GM20431 (cell line): ENCODE results near the gene PPP1R3G.
"Not testable (repeated sequence)": the region's sequence is repeated elsewhere in the genome, so short reads cannot be mapped to it uniquely, and the experiment has no call there.

ENCODE experiments used
- in situ Hi-C: fragments of 300-500 bp; cut with MseI, MboI; formaldehyde crosslinking; loops from one replicate; pipeline ENCODE4 v1.15.0; 2020; ENCODE audit warnings: low sequenced_read_pairs; ENCODE audit not compliant: unreplicated experiment

PPP1R3G gene

DNA sequence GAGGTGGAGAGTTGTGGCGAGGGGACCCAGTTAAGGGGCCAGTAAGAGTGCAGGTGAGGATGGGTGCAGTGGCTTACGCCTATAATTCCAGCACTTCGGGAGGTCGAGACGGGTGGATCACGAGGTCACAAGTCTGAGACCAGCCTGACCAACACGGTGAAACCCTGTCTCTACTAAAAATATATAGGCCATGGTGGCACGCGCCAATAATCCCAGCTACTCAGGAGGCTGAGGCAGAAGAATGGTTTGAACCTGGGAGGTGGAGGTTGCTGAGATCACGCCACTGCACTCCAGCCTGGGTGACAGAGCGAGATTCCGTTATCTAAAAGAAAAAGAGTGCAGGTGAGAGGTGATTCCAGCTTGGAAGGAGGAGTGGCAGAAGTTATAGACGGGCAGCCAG, 28.0 kb downstream of the PPP1R3G start:
- in situ Hi-C loops: no loop called here

DNA sequence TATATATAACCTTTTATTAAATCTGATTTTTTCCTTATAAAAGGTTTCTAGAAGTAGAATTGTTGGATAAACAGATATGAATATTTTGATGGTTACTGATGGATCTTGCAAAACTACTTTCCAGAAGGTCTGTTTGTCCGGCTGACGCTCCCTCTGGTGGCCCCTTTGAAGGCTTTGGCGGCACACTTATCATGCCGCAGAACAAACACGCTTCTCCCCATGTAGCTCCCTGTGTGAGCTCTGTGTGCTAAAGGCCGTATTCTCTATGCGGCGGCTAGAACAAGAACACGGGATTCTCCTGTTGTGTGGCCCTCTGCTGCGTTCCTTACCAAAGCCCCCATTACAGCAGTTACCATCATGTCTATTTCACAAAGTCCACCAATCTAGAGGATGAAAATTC, 30.0 kb downstream of the PPP1R3G start:
- in situ Hi-C loops: no loop called here

DNA sequence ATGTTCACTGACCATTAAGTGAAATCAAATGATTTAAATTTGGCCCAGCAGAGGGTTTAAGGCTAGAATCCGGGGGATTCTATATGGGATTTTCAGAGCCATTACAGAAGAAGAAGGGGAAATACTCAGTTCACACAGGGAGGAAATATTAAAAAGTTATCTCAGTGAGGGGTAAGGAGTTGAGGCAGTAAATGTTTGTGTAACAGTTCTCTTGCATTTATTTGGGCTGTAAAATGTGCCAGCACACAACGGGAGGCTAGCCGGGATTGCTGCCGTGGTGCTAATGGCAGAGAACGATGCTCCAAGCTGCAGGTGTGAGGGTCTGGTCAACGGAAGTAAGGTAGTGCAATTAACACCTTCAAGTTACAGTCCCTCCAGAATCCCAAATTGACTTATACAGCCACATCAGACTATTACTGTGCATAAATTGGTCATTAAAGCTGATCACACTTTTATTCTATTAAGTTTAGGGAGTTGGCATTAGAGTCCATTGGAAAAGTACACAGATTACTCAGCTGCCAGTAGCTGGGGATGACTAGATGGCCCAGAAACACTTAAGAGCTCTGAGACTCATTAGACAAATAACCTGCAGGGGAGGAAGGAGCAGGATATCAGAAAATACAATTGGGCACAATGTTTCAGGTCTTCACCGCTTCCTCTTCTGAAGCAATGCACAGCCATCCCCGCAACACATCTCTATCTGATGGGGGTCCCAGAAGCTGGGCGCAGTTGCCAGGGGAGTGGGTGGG, 31.3 kb downstream of the PPP1R3G start:
- in situ Hi-C loops: no loop called here

DNA sequence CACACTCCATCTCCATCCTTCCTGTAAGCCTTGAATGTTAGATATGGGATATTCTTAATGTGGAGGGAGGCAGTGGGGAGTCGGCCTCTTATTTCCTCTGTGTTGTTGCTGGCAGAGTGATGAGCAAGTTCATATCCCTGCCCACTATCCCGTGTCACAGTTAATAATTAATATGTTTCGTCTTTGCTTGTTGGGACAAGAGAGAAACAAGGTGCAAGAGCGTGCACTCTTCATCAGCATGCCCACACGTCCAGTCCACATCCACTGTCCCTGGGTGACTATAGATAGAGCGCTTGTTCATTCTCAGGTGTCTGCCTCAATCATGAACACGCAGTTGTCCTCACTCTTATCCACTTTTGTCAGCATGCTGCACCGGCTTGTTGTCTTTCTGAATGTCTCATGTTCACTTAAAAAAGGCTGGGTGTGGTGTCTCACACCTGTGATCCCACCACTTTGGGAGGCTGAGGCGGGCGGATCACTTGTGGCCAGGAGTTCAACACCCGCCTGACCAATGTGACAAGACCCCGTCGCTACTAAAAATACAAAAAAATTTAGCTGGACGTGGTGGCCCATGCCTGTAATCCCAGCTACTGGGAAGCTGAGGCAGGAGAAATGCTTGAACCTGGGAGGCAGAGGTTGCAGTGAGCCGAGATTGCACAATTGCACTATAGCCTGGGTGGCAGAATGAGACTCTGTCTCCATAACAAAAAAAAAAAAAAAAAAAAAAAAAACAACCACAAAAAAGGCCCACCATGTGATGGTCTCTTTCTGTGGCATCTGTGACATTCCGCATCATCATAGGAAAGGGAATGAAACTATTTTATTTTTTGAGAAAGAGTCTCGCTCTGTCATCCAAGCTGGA, 34.2 kb downstream of the PPP1R3G start:
- in situ Hi-C loops: no loop called here

DNA sequence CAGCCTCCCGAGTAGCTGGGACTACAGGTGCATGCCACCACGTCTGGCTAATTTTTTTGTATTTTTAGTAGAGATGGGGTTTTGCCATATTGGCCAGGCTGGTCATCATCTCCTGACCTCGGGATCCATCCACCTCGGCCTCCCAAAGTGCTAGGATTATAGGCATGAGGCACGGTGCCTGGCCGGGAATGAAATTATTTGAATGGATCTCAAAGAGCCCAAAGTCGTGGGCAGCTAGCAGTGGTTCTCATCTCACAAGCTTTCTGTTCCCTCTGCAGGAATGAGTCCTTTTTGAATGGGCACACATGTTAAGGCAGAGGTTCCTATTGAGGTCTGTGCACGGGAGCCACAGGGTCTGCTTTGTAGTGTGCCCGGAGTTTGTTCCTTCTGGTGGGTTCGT, 34.9 kb downstream of the PPP1R3G start:
- in situ Hi-C loops: no loop called here

DNA sequence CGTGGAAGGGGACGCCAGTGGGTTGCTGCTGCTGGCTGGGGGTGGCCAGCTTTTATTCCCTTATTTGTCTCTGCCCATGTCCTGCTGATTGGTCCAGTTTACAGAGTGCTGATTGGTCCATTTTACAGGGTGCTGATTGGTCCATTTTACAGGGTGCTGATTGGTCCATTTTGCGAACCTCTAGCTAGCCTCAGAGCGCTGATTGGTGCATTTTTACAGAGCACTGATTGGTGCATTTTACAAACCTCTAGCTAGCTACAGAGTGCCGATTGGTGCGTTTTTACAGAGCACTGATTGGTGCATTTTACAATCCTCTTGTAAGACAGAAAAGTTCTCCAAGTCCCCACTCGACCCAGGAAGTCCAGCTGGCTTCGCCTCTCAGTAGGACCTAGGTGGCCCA, 35.4 kb downstream of the PPP1R3G start:
- in situ Hi-C loops: not testable (repeated sequence)

DNA sequence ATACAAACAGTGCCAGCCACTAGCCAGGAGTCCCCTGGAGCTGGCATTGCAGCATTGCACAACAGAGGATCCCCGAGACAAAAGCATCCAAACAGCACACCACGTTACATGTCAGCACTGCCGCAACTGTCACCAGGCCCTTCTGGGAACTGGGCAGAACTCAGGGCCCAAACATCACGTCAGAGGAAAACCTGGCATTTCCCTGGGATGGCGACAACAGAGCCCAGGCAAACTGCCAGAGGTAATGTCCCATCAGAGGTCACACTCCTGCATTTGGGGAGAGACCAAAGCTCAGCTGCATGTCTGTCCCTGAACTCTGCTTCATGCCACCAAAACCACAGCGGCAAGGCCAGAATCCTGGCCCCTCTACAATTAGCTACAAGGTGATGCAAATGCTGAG, 36.3 kb downstream of the PPP1R3G start:
- in situ Hi-C loops: no loop called here

DNA sequence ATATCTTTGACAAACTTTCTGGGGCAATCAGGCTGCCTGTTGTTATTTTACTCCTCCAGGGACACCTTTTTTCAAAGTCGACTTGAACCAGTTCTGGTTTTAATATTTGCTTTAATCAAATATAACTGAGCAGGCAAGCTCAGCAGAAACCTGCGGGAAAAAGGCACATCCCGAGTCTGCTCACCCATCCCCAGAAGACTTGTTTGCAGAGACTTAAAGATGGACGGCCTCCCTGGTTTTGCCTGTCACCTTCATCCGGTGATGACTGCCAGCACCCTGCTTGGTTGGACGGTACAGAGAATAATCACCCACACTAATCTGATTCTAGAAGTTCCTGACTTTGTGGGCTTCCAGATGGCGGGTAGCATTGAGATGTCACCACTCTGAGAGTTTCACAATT, 36.8 kb downstream of the PPP1R3G start:
- in situ Hi-C loops: no loop called here

DNA sequence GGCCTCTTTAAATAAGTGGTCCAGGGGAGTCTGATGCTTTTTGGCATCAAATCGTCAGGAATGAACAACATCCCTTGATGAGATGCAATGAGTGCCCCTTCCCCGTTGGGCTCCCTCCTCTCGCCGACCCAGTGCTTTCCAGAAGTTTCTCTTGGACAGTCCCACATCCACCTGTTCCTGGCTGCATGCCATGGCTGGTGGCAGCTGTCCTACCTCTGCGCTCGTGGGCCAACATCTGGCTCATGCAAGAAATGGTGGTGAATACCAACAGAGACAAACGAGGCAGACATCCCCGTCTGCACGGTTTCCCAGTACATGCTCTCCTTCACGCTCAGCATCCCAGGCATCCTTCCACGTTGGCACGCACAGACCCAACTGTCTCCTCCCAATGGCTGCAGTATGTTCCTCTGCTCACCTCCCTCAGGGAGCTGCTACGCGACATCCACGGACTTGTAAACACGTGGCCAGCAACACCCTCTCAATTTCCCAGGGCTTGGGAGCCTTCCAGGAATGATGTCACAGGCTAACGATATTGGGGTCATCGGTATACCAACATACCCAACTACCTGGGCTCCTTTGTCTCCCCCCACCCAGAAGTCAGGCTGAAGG, 37.5 kb downstream of the PPP1R3G start:
- in situ Hi-C loops: no loop called here

DNA sequence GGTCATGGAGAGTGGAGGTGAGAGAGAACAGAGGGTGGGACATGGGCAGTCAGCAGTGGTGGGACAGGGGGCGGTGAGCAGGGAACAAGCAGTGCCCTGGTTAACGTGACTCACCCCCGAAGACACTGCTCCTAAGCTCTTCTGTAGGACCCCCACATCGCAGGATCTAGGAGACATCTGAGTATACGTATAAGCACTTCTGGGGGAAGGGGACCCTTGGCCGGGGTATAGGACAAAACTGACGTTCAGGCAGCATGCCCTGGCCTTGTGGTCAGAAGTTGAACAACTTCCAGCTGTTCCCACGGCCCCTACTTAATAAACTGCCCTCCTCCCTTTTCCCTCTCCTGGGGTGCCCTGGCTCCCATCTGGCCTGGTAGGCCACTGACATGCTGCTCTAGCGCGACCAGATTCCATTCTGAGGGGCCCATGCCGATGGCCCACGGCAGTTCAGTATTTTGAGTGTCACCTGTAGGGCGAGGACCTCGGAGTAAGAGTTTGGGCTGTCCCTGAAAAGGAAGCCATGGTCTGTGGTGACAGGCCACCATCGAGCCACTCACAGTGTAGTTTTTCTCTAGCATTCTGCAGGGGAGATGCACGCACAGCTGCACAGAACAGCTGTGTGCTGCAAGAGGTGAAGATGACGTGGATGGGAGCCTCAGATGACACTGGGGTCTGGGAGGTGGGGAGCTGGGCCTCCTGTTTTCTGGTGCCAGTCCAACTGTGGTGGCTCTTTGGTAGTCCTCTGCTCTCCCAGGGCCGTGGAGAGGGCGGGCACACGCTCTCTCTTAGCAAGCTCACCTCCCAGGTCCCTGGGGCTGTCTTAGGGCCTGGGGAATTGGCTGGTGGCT, 38.4 kb downstream of the PPP1R3G start:
- in situ Hi-C loops: no loop called here

DNA sequence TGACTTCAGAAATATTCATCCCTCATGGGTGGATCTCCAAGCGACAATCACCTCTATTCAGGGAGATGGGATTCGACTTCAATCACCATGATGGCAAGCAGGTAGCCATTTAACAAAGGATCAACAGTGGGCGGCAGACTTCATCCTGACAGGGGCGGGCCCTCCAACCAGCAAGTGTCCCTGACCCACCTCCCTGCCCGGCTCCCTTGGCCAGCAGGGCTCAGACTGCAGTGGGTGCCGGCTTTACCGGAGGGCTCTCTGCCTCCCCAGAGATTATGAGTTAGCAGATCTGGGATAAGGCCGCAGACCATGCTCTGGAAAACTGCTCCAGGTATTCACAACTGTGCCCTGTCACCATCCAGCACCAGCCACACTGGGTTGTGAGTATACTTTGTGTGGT, 39.4 kb downstream of the PPP1R3G start:
- in situ Hi-C loops: no loop called here

DNA sequence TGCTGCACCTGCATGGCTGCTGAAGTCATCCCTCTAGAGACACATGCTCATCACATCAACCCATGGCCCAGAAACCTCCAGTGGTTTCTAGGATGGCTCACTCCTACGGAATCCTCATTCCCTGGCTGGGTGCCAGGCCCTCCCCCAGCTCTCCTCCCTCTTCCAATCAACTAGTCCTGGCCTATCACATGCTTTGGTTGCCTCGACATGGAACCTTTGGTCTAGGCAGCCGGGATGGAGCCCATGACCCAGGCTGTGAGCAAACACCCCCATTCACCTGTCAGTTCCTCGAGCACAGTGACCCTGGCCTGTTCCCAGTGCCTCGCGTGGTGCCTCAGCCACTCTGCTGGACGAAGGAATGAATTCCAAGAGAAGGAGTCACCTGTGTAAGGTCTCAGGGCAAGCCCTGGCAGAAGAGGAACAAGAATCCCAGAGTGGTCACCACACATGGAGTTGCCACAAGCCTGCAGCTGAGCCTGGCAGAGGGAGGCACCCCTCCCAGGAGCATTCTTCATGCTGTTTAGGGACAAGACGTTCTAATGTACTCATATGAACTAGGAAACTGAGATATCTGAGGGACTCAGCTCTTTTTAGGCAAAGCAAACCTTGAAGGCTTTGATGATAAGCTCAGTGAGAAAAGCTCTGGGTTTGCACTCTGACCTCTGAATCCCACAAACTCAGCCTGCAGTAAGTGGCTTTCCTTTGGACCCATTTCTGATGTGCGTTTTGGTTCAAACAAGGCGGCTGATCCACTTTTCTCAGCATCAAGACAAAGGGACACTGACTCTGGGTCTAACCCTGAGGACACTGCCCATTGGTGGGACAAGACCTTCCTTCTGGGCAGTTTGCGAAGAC, 40.2 kb downstream of the PPP1R3G start:
- in situ Hi-C loops: no loop called here

DNA sequence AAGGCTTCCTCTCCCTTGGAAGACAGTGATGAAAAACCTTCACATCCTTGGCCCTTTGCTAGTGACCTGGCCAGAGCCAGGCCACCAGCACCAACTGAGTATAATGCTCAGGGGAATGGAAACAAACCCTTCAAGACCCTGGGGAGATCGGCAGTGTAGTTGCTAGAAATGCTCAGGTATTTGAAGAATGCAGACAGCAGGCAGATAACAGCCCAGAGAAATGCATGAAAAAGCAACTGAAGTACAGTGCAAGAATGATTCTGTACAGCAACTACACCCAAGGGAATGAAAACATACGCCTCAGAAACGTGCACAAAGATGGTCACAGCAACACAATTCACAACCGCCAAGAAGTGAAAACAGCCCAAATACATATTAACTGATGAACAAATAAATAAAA, 41.1 kb downstream of the PPP1R3G start:
- in situ Hi-C loops: no loop called here

DNA sequence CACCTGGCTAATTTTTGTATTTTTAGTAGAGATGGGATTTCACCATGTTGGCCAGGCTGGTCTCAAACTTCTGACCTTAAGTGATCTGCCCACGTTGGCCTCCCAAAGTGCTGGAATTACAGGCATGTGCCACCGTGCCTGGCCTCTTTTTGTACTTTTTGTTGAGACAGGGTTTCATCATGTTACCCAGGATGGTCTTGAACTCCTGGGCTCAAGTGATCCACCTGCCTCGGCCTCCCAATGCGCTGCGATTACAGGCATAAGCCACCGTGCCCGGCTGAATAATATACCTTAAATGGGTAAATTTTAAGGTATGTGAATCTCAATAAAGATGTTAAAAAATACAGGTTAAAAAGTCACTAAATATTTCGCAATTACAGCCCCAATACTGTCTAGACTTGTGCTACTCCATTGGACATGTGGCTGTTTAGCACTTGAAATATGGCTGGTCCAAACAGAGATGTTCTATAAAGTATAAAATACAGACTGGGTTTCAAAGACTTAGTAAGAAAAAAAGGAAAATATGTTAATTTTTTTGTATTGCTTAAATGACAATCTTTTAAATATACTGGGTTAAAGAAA, 42.1 kb downstream of the PPP1R3G start:
- in situ Hi-C loops: no loop called here

DNA sequence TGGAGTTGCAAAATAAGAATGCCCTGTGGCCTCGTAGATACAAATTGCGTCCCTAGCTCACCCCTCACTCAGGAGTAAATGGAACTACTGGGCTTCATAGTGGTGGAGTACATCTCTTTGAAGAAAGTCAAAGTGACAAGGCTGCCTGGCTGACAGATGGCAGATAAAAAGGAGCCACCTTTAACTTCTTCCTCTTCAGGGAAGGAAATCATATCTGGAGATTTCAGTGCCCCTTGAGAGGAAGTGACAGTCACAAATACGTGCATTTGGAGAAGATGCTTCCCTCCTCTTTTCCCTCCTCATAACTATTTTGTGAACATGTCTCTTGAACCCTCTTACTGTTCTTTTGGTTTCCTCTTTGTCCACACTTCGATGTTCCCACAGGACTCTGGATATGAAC, 43.2 kb downstream of the PPP1R3G start:
- in situ Hi-C loops: no loop called here

DNA sequence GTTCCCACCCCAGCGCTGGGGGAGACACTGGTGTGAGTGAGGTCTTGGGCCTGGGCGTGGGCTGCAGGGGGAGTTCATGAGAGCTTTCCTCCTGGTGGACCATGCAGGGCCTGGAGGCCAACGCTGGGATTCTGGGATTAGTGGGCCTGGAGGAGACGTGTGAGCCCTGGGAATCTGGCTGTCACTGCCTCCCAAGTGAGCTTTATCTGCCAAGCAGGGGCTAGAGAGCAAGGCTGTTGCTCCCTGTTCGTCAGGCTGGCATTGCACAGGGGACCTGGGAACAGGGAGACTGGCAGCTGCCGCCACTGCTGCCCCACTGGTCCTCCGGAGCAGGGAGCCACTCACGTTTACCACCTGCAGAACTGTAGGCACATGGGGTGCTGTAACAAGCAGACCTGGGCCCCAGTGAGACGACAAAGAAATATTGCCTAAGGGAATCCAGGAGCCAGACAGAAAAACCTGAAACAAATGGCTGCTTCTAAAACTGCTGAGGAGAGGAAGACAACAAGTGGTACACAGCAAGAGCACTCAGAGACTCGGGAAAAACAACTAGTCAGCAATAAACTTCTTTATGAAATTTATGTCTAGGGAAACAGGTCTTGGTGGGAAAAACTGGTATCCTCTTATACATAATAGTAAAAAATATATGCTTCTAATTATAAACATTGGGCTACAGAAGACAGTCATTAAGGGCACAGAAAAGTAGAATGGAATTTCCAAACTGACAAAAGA, 45.2 kb downstream of the PPP1R3G start:
- in situ Hi-C loops: no loop called here

DNA sequence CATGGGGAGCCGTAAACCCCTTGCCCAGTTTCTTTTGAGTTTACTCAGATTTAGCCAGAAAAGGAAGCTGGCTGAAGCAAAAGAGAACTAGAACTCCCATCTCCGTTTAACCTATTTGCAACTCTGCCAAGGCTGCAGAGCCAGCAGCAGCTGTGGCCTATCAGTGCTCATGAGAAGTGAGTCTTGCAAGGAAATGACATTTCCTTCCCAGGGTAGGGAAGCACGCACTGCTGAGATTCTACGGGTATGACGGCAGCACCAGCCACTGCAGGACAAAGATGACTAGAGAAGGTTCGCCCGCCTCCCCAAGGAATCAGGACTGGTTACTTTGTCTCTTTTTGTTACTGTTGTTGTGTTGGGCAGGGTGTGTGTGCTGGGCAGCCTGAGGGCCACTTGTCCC, 47.6 kb downstream of the PPP1R3G start:
- in situ Hi-C loops: no loop called here

DNA sequence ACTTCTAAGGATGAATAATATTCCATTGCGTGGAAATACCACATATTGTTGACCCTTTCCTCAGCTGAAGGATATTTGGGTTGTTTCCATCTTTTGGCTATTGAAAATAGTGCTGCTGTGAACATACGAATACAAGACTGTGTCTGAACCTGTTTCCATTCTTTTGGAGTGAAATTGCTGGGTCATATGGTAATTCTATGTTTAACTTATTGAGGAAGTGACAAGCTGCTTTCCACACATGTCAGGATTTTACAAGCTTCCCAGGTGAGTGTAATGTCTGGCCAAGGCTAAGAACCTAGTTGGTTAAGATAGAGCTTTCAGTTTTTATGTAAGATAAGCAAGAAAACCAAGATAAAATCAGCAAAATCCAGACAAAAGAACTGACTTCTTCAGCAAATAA, 48.8 kb downstream of the PPP1R3G start:
- in situ Hi-C loops: no loop called here
